ENCODE results near the gene NOS3. TPM values are rescaled to one million over a fixed set of nuclear protein-coding genes. Genes with fewer than 3 reads are reported as not detected.

Gene NOS3
- polyA plus RNA-seq, 1 donor, result 9.2 TPM

GRCh38 chr7:150980663-150981062 is 10.2 kb upstream of the NOS3 start:
- DNase-seq, result no peak

DNA sequence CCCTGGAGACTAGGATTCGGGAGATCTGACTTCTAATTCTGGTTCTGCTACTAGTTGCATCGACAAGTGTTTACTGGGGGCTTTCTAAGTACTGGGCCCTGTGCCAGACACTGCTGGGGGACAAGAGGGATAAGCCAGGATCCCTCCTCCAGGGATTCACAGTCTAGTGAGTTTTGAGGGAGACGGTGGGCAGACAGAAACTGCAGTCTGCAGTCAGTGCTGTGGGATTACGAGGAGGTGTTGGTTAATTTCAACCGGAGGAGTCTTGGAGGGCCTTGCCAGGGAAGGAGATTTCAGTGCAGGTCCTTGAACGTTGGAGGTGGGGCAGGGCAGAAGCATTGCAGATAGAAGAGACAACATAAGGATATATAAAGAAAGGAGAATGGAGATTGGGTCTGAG is 9.2 kb upstream of the NOS3 start:
- DNase-seq, result no peak

GRCh38 chr7:150982351-150982750 is 8.5 kb upstream of the NOS3 start:
- no peak for DNase-seq

- no peak for DNase-seq
These were observed 6.9 kb upstream of the NOS3 start for GRCh38 chr7:150983893-150984368.

- DNase-seq, result no peak
These were observed 4.7 kb upstream of the NOS3 start for GRCh38 chr7:150986099-150986512.

DNA sequence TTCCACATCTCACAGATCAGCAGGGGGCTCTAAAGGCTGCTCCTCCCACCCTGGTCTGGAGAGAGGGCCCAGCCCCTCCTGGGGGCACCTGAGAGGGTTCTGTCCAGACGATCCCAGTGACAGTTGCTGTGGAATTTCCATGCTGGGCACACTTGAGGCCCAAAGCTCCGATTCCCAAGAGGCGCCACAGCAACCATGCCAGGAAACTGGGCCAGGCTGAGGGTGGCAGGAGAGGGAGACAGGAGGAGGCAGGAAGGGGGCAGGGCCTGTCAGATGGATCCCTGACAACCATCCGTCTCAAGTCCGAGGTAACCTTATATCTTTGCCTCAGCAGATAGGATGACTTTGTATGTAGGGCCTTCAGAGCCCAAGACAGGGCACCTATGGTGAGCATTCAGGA is 4.3 kb upstream of the NOS3 start:
- DNase-seq, result no peak

- DNase-seq, result peak; percentile 65
These were observed 2.3 kb upstream of the NOS3 start for GRCh38 chr7:150988230-150989226.

DNA sequence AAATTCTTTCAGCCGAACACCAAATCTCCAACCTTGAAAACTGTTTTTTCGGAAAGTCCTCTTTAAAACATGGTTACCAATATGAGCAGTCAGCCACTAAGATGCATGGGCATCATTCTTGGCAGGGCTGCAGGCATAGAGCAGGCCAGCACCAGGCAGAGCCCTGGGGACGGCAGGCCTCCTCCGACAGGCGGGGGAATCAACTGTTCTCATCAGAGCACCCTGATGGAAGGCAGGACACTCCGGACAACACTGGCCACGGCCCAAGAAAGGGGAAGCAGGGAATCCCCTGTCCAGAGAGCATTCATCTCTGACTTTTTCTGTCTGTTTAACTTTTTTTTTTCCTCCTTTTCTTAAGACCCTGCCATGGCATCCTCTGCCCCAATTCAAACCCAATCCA is 1.4 kb upstream of the NOS3 start:
- DNase-seq, result no peak

- DNase-seq, result no peak
These were observed 1.3 kb downstream of the NOS3 start for GRCh38 chr7:150992051-150992640.

DNA sequence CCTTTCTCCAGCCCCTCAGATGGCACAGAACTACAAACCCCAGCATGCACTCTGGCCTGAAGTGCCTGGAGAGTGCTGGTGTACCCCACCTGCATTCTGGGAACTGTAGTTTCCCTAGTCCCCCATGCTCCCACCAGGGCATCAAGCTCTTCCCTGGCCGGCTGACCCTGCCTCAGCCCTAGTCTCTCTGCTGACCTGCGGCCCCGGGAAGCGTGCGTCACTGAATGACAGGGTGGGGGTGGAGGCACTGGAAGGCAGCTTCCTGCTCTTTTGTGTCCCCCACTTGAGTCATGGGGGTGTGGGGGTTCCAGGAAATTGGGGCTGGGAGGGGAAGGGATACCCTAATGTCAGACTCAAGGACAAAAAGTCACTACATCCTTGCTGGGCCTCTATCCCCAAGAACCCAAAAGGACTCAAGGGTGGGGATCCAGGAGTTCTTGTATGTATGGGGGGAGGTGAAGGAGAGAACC is 2.1 kb downstream of the NOS3 start:
- no peak for DNase-seq

- DNase-seq, result no peak
These were observed 2.7 kb downstream of the NOS3 start for GRCh38 chr7:150993511-150993910.

DNA sequence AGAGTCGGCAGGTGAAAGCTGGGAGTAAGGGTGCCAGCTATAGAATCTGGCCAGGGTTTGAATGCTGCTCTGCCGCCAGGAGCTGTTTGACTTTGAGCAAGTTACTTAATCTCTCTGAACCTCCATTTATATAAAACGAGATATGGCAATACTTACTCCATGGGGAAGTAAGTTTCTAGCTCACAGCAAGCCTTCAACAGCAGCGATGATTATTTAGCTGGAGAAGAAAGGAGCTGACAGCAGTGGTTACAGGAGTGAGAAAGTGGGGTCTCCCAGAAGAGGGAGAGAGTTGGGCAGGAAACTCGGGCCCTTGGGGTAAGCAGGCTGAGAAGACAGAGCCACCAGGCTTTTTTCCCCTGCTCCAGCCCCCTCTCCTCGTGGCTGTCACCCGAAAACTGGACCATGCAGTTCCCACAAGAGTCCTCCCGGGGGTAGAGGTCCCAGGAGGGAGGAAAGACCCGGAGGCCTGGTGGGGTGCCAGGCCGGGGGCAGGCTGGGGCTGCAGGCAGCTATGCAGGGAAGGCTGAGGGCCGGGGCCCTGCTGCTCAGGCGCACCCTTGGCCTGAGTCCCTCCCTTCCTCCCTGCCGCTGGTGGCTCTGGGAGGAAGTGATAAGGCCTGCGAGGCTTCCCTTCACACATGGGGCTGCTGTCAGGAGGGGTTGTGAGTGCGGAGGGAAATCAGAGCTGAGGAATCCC is 3.5 kb downstream of the NOS3 start:
- no peak for DNase-seq

DNA sequence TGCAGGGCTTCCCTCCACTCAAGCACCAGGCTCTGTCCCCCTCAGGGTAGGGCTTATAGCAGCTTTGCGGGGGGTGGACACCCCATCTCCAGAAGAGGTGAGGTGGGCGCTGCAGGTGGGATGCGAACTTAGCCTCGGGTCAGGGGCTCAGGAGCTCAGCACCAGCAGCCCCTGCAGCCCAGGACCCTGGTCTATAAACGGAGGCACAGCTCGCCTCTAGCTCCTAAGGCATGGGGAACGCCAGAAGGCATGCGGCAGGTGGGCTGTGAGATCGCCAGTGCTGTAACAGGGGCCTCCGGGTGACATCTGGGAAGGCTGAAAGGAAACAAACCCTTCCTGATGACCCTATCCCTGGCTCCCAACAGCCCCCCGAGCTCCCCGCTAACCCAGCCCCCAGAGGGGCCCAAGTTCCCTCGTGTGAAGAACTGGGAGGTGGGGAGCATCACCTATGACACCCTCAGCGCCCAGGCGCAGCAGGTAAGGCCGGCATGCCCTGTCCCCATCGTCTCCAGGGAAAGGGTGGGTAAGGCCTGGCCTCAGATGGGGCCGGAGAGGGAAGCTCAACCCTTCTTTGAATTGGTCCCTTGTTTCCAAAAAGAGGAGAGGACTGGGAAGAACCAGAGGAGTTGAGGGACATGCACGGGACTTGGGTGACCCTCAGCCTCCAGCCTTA is 4.2 kb downstream of the NOS3 start:
- DNase-seq, result no peak

- DNase-seq, result no peak
These were observed 5.7 kb downstream of the NOS3 start for GRCh38 chr7:150996376-150997074.

GRCh38 chr7:150997075-150997511 is 6.3 kb downstream of the NOS3 start:
- no peak for DNase-seq

GRCh38 chr7:150997817-150998216 is 7.0 kb downstream of the NOS3 start:
- DNase-seq, result no peak

DNA sequence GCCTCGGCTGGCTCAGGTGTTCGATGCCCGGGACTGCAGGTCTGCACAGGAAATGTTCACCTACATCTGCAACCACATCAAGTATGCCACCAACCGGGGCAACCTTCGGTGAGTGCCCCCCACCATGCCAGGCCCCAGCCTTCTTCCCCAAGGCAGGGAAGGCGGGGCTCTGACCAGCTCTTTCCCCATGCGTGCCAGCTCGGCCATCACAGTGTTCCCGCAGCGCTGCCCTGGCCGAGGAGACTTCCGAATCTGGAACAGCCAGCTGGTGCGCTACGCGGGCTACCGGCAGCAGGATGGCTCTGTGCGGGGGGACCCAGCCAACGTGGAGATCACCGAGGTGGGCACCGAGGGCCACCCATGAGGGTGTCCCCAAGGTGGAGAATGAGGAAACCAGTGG is 7.5 kb downstream of the NOS3 start:
- DNase-seq, result no peak

DNA sequence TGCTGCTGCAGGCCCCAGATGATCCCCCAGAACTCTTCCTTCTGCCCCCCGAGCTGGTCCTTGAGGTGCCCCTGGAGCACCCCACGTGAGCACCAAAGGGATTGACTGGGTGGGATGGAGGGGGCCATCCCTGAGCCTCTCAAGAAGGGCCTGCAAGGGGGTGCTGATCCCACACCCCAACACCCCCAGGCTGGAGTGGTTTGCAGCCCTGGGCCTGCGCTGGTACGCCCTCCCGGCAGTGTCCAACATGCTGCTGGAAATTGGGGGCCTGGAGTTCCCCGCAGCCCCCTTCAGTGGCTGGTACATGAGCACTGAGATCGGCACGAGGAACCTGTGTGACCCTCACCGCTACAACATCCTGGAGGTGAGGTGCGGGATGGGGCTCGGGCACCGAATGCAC is 8.2 kb downstream of the NOS3 start:
- no peak for DNase-seq

GRCh38 chr7:150999497-151000230 is 8.8 kb downstream of the NOS3 start:
- DNase-seq, result no peak

DNA sequence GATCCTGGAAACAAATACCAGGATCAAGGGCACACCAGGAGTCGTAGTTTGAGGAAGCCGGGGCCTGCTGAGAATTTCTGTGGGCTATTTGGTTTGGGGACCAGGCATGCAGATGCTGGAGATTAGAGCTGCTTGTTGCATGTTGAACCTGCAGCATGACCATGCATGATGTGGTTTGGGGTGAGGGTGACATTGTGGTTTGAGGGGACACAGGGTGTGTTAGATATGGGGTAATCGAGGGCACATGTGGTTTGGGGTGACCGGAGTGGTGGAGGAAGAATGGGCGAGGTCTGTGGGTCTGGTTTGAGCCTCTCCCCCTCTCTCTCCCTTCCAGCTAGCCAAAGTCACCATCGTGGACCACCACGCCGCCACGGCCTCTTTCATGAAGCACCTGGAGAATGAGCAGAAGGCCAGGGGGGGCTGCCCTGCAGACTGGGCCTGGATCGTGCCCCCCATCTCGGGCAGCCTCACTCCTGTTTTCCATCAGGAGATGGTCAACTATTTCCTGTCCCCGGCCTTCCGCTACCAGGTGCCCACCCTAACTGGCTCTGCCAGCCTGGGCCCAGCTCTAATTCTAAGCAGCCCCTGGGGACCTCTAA is 10.2 kb downstream of the NOS3 start:
- DNase-seq, result no peak

DNA sequence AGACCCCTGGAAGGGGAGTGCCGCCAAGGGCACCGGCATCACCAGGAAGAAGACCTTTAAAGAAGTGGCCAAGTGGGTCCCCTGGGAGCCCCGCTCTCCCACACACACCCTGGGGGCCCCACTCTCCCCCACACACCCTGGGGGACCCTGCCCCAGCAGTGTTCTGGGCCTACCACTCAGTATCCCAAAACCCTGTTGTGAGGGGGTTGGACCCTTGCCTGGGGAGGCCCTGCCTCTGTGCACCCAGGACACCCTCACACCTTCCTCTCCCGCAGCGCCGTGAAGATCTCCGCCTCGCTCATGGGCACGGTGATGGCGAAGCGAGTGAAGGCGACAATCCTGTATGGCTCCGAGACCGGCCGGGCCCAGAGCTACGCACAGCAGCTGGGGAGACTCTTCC is 10.7 kb downstream of the NOS3 start:
- DNase-seq, result no peak

Data from hindlimb muscle (tissue), 1 donor.